Activated T-cell treated with anti-CD3 and anti-CD28 coated beads, Interleukin-2, amount 50 U/mL, for 72 hours (primary cell): ENCODE measurements around the gene NLRP1. TPM values are rescaled to one million over a fixed set of nuclear protein-coding genes. Genes with fewer than 3 reads are reported as not detected.

Source experiments
- ATAC-seq, 2 donors: fragments of 150-1000 bp; cut with Tn5 transposase; replicated peaks in 1 of 2; 2 replicates each; pipeline ENCODE4 v1.10.0; 2021; ENCODE audit warnings: moderate library complexity in 2 of 2, mild to moderate bottlenecking in 1 of 2
- DNase-seq, 2 donors: peaks; one replicate each; pipeline ENCODE4 v3.0.0; 2021 to 2022; ENCODE audit warnings: mixed read lengths in 1 of 2
- H3K27ac Mint-ChIP-seq: one replicate; pipeline ENCODE4 v1.8.0; 2022; ENCODE audit warnings: mild to moderate bottlenecking, moderate library complexity, mixed read lengths
- H3K27me3 Mint-ChIP-seq: one replicate; pipeline ENCODE4 v1.8.0; 2022; ENCODE audit warnings: low read depth, mixed read lengths
- H3K36me3 Mint-ChIP-seq, 2 donors: one replicate each; pipeline ENCODE4 v1.8.0; 2022; ENCODE audit warnings: mixed read lengths in 2 of 2, mild to moderate bottlenecking in 1 of 2; ENCODE audit not compliant: insufficient read depth in 2 of 2
- H3K4me1 Mint-ChIP-seq: one replicate; pipeline ENCODE4 v1.8.0; 2022; ENCODE audit warnings: low read depth, mixed read lengths
- H3K4me3 Mint-ChIP-seq, 2 donors: one replicate each; pipeline ENCODE4 v1.8.0; 2022; ENCODE audit warnings: mild to moderate bottlenecking in 2 of 2, mixed read lengths in 2 of 2, moderate library complexity in 2 of 2
- H3K9me3 Mint-ChIP-seq, 2 donors: one replicate each; pipeline ENCODE4 v1.8.0; 2022; ENCODE audit warnings: mixed read lengths in 2 of 2
- total RNA-seq, 2 donors: library from RNA; stranded (reverse); gene quantifications; one replicate each; pipeline ENCODE4 v1.2.3, GENCODE V29; 2022

The NLRP1 gene
- total RNA-seq: 10 to 100 TPM; 79.0 to 83.9 TPM

DNA sequence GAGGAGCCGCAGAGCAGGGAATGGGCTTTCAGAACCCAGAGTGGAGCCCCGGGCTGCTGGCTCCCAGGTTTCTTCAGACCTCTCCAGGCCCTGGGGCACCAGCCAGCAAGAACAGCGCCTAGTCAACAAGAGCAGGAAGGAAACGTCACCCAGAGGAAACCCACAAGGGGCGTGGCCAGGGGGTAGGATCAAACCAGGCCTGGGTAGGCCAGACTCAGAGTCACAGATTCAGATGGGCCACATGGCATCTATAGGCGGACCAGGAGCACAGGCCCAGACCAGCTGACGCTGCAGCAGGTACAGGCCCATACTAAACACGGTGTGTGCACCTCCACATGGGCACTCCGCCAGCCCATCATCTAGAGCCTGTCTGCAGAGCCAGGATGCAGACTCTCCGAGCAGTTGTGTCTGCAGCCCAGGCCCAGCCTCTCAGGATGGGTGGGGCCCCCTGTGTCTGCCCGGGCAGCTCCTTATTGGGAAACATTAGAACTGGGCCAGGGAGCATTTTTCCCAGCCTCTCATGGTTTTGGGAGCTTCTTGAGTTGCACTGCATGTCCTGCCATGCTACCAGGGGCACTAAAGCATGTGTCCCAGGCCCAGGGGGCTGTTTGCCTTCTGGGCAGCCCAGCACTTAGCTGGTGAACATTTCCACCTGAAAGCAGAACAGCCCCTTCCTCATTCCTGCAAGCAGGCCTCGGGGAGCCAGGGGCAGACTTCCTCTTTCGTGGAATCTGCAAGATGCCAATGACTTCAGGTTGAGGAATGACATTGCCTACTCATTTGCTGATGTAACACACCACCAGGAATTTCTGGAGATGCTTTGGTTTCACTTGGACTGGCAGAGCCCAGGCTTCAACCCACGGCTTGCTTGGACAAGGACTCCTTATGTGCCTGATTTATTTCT is at the start of gene NLRP1:
TSS of gene NLRP1 (minus strand) at position 127 of the 904 bp plus-strand sequence. CDS start 552 bp downstream, outside the sequence.
- Mint-ChIP-seq H3K4me1 (peaks cover 77% of the 10 kb centered on the region), H3K27ac (peak within 1 kb of the TSS; percentile 97), H3K4me3 (peak within 1 kb of the TSS; percentile 96 to 97), H3K27me3 (no peaks in the 10 kb centered on the region), H3K36me3 (peaks cover under 1 to 10% of the 10 kb centered on the region in 2 donors), H3K9me3 (no peaks in the 10 kb centered on the region)
- DNase-seq (peak; percentile 95 to 96), ATAC-seq (peak; percentile 94 to 97)

DNA sequence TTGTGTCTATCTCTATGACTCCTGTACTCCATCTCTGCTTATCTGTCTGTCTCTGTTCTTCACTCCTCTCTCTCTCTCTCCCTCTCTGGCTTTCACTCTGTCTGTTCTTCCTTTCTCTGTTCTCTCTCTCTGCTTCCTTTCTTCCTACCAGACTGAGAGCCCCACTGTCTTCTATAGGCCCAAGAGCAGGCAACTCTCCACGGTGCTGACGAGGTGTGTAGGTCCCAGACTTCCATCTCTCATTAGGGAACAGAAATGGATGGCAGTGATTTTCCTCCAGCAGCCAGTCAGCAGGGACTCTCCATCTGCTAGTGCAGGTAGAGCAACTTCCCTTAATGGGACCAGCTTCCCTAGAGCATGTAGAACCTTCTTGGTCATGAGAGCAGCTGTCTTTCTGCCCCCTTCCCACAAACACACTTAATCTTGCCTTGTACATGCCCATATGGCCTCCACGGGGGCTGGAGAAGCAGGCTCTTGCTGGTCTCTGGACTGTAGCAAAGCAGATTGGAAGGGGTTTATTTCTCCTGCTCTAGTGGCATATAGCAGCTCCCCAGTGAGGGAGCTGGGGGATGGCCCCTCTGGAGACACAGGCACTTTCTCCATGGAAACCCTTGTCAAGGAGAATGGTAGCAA is 47.8 kb upstream of the NLRP1 start:
- Mint-ChIP-seq H3K4me3 (no peak overlapping the region), H3K36me3 (no peaks in the 10 kb centered on the region), H3K27me3 (peaks cover 26% of the 10 kb centered on the region), H3K4me1 (no peaks in the 10 kb centered on the region), H3K27ac (no peak overlapping the region), H3K9me3 (no peaks in the 10 kb centered on the region)
- no peak for DNase-seq
- ATAC-seq: no peak

DNA sequence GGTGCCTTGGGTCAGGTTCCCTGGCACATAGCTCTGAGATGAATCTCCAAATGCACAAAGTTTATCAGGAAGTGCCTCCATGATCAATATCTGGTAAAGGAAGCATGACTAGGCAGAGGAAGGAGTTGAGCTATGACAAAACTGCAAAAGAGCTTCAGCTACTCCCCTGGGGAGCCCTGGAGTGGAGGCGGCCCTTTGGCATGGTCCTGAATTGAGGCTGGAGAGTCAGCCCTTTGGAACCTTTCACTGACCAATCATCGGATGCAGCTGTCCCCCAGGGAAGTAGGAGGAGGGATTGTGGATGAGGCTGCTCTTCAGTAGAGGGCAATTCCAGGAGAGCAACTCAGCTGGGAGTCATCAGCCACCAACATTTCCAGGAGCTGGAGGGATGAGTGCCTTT is 46.1 kb upstream of the NLRP1 start:
- Mint-ChIP-seq H3K4me1 (no peaks in the 10 kb centered on the region), H3K4me3 (no peak overlapping the region), H3K36me3 (no peaks in the 10 kb centered on the region), H3K9me3 (no peaks in the 10 kb centered on the region), H3K27ac (no peak overlapping the region), H3K27me3 (peaks cover 21% of the 10 kb centered on the region)
- DNase-seq (no peak), ATAC-seq (no peak)

DNA sequence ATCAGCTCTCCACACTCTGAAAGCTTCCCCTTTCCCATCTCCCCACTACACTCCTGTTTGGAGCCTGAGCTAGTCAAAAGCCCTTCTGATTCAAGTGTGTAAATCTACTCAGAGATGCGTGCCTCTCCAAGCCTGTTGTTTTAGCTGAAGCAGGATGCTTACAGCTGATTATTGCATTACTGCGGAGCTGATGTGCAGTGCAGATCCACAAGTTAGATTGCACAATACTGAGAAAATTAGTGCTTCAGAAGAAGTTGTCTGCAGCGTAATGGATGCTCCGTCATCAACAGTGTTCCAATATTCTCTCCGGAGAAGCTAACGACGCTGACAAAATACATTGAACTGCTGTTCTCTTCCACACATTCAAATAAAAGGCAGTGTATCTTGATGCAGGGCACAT is 44.8 kb upstream of the NLRP1 start:
- peaks cover 21% of the 10 kb centered on the region for H3K27me3 Mint-ChIP-seq
- no peaks in the 10 kb centered on the region for H3K9me3 Mint-ChIP-seq

DNA sequence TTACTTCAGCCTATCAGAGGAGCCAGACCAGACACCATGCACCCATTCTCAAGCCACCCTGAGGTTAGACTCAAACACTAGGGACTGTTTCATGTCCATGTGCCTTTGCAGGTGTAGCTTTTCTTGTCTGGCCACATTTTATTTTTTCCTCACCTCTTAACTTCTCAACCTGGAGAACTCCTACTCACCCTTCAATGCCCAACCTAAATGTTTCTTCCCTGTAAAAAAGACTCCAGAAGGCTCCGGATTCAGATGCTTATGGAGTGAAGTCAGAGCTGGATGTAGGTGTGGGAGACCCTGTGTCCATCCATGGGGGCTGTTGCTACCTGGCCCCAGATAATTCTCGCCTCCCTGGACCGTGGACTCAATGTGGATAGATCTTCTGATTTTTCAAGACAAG is 44.0 kb upstream of the NLRP1 start:
- no peak for ATAC-seq
- Mint-ChIP-seq H3K9me3 (no peaks in the 10 kb centered on the region), H3K4me1 (no peaks in the 10 kb centered on the region), H3K27me3 (peaks cover 21% of the 10 kb centered on the region), H3K4me3 (no peak overlapping the region), H3K27ac (no peak overlapping the region), H3K36me3 (no peaks in the 10 kb centered on the region)
- no peak for DNase-seq

More for the DNA sequence above, 44.8 kb upstream of the NLRP1 start:
- Mint-ChIP-seq H3K27ac (no peak overlapping the region), H3K36me3 (no peaks in the 10 kb centered on the region), H3K4me1 (no peaks in the 10 kb centered on the region), H3K4me3 (no peak overlapping the region)
- DNase-seq (no peak), ATAC-seq (no peak)

DNA sequence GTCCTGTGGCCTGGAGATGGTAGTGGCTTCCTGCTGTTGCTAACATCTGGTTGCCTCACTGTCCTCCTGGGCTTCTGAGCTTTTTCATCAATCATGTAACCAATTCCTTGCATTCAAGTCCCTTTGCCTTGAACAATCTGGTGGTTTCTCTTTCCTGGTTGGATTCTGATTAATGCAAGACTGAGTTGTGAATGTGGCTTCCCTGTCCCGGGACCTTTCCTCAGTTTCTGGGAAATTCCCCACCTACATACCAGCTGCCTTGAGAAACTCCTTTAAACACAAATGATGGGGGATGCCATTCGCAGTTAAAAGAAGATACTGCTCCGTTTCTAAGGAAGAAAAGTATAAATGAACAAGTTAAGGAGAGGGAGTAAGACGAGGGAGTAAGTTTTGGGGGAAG is 39.9 kb upstream of the NLRP1 start:
- H3K4me1 Mint-ChIP-seq: no peaks in the 10 kb centered on the region
- peaks cover 10% of the 10 kb centered on the region for H3K27me3 Mint-ChIP-seq
- ATAC-seq: no peak
- no peak for DNase-seq
- no peak overlapping the region for H3K4me3 Mint-ChIP-seq
- no peaks in the 10 kb centered on the region for H3K36me3 Mint-ChIP-seq
- H3K27ac Mint-ChIP-seq: no peak overlapping the region
- H3K9me3 Mint-ChIP-seq: no peaks in the 10 kb centered on the region

DNA sequence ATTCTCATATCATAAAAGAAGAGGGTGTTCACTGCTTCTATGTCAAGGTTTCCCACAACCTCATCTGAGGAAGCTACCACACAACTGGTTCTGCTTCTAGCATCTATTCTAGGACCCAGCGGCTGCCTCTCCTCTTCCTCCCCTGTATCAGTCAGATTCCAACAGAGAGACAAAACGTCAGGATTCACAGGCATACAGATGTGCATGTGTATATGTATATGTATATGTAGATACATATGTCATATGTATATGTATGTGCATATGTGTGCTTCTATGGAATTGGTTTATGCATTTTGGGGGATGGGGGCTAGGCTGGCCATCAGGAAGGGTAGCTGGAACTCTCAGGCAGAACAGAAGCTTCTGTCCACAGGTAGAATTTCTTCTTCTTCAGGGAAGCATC is 37.4 kb upstream of the NLRP1 start:
- Mint-ChIP-seq H3K36me3 (no peaks in the 10 kb centered on the region), H3K27ac (no peak overlapping the region), H3K4me3 (no peak overlapping the region), H3K27me3 (peaks cover 15% of the 10 kb centered on the region), H3K9me3 (no peaks in the 10 kb centered on the region), H3K4me1 (no peaks in the 10 kb centered on the region)
- ATAC-seq (no peak), DNase-seq (no peak)

DNA sequence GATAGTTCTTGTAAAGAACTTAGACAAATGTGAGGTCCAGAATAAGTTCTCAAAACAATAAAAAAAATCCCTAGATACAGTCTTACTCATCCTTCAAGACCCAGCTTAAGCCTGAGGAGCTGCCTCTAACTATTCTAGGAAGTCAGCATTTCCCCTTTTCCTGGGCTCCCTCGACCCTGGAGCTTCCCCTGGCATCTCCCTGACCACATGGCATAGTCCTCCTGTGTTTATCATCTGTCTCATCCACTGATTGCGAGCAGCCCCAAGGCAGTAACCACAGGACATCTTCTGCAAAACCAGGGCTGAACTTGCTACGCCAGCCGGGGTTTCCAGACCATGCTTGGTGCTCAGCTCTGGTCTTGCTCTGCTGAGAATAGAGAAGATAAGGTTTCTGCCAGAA is 36.7 kb upstream of the NLRP1 start:
- DNase-seq: no peak
- Mint-ChIP-seq H3K9me3 (no peaks in the 10 kb centered on the region), H3K36me3 (no peaks in the 10 kb centered on the region), H3K4me1 (no peaks in the 10 kb centered on the region), H3K4me3 (no peak overlapping the region), H3K27me3 (peaks cover 15% of the 10 kb centered on the region), H3K27ac (no peak overlapping the region)
- no peak for ATAC-seq

DNA sequence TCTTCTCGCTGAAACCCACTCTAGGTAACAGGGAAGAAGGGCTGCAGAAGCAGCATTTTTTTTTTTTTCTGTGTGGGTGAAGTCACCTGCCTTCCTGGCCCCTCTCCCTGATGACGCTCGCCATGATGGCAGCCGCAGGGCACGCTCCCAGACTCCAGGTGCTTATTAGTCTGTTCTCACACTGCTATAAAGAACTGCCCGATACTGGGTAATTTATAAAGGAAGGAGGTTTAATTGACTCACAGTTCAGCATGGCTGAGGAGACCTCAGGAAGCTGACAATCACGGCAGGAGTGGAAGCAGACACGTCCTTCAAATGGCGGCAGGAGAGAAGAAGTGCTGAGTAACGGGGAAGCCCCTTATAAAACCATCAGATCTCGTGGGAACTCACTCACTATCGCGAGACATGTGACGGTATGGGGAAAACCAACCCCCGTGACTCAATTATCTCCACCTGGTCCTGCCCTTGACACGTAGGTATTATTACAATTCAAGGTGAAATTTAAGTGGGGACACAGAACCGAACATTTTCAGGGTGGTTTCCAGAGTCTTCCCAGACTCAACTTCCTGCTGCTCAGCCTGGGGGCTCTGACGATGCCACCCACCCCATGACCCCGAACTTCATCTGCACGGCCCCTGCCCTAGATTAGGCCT is 34.9 kb upstream of the NLRP1 start:
- ATAC-seq (peak in 1 of 2 donors; percentile 41), DNase-seq (peak; percentile 1 to 12)
- H3K27me3 Mint-ChIP-seq: peaks cover 15% of the 10 kb centered on the region
- H3K9me3 Mint-ChIP-seq: no peaks in the 10 kb centered on the region
- H3K36me3 Mint-ChIP-seq: no peaks in the 10 kb centered on the region
- H3K4me1 Mint-ChIP-seq: no peaks in the 10 kb centered on the region
- H3K27ac Mint-ChIP-seq: no peak overlapping the region
- peak overlapping the region; percentile 29 to 32 for H3K4me3 Mint-ChIP-seq

DNA sequence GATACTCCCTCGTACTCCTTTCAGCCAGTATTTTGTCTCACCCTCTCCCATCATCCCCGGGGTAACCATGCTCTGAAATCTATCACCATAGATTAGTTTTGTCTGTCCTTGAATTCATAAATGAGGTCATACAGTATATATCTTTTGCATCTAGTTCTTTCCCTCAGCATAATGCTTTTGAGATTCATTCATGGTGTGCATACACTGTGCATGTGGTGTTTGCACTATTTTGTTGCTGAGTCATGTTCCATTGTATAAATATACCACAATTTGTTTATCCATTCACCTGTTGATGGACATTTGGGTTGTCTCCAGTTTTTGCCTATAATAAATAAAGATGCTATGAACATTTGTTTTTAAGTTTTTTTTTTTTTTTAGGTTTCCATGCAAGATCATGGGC is 34.2 kb upstream of the NLRP1 start:
- ATAC-seq (no peak), DNase-seq (no peak)
- Mint-ChIP-seq H3K27ac (no peak overlapping the region), H3K9me3 (no peaks in the 10 kb centered on the region), H3K4me3 (no peak overlapping the region), H3K36me3 (no peaks in the 10 kb centered on the region), H3K4me1 (no peaks in the 10 kb centered on the region), H3K27me3 (peaks cover 15% of the 10 kb centered on the region)

DNA sequence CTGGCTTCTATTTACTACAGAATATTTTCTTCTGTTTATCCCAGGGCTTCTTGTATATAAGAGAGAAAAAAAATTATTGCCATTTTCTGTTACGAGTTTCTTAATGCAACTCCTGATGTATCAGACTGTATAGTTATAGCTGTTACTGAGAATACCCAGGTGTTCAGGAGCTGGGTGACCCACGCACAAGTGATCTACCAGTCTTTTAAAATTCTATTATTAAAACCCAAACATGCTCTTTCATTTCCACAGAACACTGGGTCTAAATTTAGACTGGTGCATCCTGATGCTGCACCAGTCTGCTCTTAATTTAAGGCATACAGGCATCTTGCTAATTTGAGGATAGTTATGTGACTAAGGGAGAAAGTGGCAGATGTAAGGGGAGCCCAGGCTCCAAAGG is 31.2 kb upstream of the NLRP1 start:
- H3K4me3 Mint-ChIP-seq: no peak overlapping the region
- H3K4me1 Mint-ChIP-seq: no peaks in the 10 kb centered on the region

DNA sequence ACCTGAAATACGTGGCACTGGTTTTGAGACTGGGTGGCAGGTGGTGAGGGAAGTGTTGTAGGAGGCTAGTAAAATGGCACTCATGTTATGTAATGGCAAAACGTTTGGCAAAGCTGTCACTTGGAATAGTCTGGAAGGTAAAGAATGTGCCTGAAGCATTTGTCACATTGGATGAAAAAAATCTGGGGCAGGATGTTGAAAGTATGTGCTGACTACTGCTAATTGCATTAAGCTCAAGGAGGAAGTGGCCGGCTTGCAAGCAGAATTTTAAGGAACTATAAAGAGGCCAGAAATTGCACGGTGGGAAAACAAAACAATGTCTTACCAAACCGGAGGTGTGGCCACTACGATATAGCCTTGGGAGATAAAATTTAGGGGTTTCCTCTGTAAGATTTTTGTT is 26.6 kb upstream of the NLRP1 start:
- Mint-ChIP-seq H3K27ac (no peak overlapping the region), H3K4me3 (no peak overlapping the region), H3K4me1 (no peaks in the 10 kb centered on the region), H3K36me3 (no peaks in the 10 kb centered on the region), H3K9me3 (no peaks in the 10 kb centered on the region), H3K27me3 (peaks cover 13% of the 10 kb centered on the region)
- ATAC-seq (no peak), DNase-seq (no peak)

More for the DNA sequence above, 31.2 kb upstream of the NLRP1 start:
- DNase-seq (no peak), ATAC-seq (no peak)
- H3K27me3 Mint-ChIP-seq: peaks cover 9% of the 10 kb centered on the region
- no peaks in the 10 kb centered on the region for H3K36me3 Mint-ChIP-seq
- H3K9me3 Mint-ChIP-seq: no peaks in the 10 kb centered on the region
- H3K27ac Mint-ChIP-seq: no peak overlapping the region

DNA sequence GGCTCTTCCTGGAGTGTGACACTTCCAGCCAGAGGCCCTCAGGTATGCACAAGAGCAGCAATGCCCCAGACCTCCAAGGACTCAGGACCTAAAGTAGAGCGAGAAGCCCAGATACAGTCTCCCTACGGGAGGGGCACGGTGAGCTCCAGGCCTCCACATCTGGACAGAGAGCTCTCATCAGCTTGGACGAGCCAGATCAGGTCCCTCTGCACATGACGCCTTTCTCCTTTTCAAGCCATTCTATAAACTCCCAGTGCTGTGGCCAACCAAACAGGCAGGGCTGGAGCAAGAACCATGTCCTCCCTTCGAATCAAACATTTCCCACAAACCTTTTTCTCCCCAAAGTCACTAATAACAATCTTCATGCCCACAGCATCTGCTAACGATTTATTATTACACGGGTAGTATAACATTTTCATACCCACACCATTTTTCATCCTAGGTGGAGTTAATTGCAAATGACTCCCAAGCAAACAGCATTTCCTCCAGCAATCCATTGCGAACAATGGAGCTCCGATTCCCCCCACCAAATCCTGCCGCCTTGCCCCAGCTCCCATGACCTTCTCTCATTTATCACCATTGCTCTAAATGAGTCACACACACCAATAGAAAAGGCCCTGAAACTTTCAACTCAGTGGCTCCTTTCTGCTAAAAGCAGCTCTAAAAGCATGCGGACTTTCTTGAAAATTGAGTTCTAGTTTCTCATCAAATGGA is 24.2 kb upstream of the NLRP1 start:
- no peaks in the 10 kb centered on the region for H3K9me3 Mint-ChIP-seq
- H3K36me3 Mint-ChIP-seq: no peaks in the 10 kb centered on the region
- H3K4me1 Mint-ChIP-seq: no peaks in the 10 kb centered on the region
- DNase-seq (no peak), ATAC-seq (no peak)
- H3K4me3 Mint-ChIP-seq: no peak overlapping the region
- no peak overlapping the region for H3K27ac Mint-ChIP-seq
- H3K27me3 Mint-ChIP-seq: peaks cover 22% of the 10 kb centered on the region
